Body of pancreas (tissue), 4 donors: ENCODE data around the gene ATP8B4. TPM values are rescaled to one million over a fixed set of nuclear protein-coding genes. Genes with fewer than 3 reads are reported as not detected.

Source experiments
- ATAC-seq: fragments of 150-250 bp; one replicate; pipeline ENCODE4 v1.9.1; 2016
- DNase-seq, 4 donors: peaks; one replicate each; pipeline ENCODE4 v3.0.0-alpha.2; 2019
- H3K27ac ChIP-seq, 4 donors: fragments of 200-600 bp; sonication (generic); 1 replicate in 3 of 4; 2 replicates in 1 of 4; pipeline versions ENCODE4 v1.5.1 to v1.6.1; 2016 to 2019; ENCODE audit warnings: mild to moderate bottlenecking in 1 of 4, mixed read lengths in 1 of 4, moderate library complexity in 1 of 4
- H3K27me3 ChIP-seq, 2 donors: fragments of 200-600 bp; sonication (generic); one replicate each; pipeline ENCODE4 v1.6.0; 2016; ENCODE audit warnings: mild to moderate bottlenecking in 1 of 2
- H3K36me3 ChIP-seq, 2 donors: fragments of 200-600 bp; sonication (generic); replicated peaks in 1 of 2; 2 replicates each; pipeline ENCODE4 v1.5.1; 2016; ENCODE audit warnings: low read depth in 2 of 2; ENCODE audit not compliant: insufficient read depth in 1 of 2
- H3K4me1 ChIP-seq: fragments of 200-600 bp; sonication (generic); one replicate; pipeline ENCODE4 v1.6.0; 2016
- H3K4me3 ChIP-seq, 2 donors: fragments of 200-600 bp; sonication (generic); 1 replicate in 1 of 2; 2 replicates in 1 of 2; pipeline ENCODE4 v1.5.1; 2016 to 2019
- H3K9me3 ChIP-seq, 3 donors: fragments of 200-600 bp; sonication (generic); 1 replicate in 2 of 3; 2 replicates in 1 of 3; pipeline ENCODE4 v1.5.1; 2016
- POLR2A ChIP-seq, 3 donors: fragments of 450-650 bp; IDR thresholded peaks; one replicate each; pipeline ENCODE4 v1.6.1; 2016; ENCODE audit warnings: antibody characterized with exemption in 3 of 3, mild to moderate bottlenecking in 2 of 3
- WGBS, 2 donors: methylation state at CpG; one replicate each; pipeline ENCODE4 v1.1.5; 2017; 5-methylcytosine and 5-hydroxymethylcytosine counted together
- intact Hi-C: fragments of 100-400 bp; cut with DNase I; formaldehyde crosslinking; loops from one replicate; pipeline ENCODE4 v1.15.1; 2023
- total RNA-seq, 2 donors: library from RNA; depleted of rRNA; stranded (reverse); fragments of >200 nt; gene quantifications; one replicate each; pipeline ENCODE4 v1.1.0, GENCODE V29; 2016
- TF ChIP-seq, protein P1 (sequence below), 7 experiments: fragments of 450-650 bp in 4 of 7; fragments of 200-600 bp in 3 of 7; sonication (generic) in 3 of 7; IDR thresholded peaks; one replicate each; pipeline ENCODE4 v1.5.1; 2016 to 2019; ENCODE audit warnings: antibody characterized with exemption in 7 of 7

ATP8B4 gene
- total RNA-seq, 2 donors from 2014 or later: 3.1 to 6.6 TPM

DNA sequence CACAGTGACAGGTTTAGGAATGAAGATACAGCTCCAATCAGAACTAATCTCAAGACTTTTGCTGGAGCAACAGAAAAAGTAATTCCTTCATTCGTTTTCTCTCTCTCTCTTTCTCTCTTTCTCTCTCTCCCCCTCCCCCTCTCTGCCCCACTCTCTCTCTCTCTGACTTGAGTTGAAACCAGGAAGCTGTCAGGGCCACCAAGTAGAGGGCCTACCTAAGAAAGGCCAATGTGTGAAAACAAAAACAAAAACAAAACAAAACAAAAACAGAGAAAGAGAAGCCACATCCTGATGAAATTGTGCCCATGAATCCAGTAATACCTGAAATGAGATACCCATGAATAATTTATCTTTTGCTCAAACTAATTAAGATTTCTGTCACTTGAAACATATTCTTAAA, 72.9 kb downstream of the ATP8B4 start:
- Histone ChIP-seq H3K36me3 (no peaks in the 10 kb centered on the region), H3K9me3 (no peaks in the 10 kb centered on the region), H3K4me1 (no peaks in the 10 kb centered on the region), H3K27me3 (no peaks in the 10 kb centered on the region), H3K27ac (no peak overlapping the region), H3K4me3 (no peak overlapping the region)
- TF ChIP-seq, protein P1, sequence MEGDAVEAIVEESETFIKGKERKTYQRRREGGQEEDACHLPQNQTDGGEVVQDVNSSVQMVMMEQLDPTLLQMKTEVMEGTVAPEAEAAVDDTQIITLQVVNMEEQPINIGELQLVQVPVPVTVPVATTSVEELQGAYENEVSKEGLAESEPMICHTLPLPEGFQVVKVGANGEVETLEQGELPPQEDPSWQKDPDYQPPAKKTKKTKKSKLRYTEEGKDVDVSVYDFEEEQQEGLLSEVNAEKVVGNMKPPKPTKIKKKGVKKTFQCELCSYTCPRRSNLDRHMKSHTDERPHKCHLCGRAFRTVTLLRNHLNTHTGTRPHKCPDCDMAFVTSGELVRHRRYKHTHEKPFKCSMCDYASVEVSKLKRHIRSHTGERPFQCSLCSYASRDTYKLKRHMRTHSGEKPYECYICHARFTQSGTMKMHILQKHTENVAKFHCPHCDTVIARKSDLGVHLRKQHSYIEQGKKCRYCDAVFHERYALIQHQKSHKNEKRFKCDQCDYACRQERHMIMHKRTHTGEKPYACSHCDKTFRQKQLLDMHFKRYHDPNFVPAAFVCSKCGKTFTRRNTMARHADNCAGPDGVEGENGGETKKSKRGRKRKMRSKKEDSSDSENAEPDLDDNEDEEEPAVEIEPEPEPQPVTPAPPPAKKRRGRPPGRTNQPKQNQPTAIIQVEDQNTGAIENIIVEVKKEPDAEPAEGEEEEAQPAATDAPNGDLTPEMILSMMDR (IDR thresholded peaks at IDR 0.05): no peak
- TF ChIP-seq POLR2A (IDR thresholded peaks at IDR 0.05): no peak
- ATAC-seq: no peak
- intact Hi-C loops: no loop called here
- no peak for DNase-seq
- WGBS, 2 donors: 58 to 65% methylated on average over 1 of the region's 1 CpG

DNA sequence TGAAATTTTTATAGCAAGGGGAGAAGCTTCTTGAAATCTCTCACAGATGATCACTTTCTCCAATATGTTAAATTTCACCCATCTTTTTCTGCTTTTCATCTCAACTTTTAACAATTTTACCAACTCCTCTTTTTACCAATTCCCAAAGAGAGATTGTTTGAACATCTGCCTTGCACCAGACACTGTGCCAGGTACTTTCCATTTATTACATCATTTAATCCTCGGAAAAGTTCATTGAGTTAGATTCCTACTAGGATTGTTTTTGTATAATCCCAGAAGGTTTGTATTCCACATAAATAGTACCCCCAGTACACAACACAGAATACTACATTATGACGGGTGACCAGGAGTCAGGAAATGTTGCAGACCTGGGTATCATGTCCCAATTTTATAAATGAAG, 74.1 kb downstream of the ATP8B4 start:
- 26 to 34% methylated on average over 2 of the region's 2 CpGs for WGBS, 2 donors
- no peak for DNase-seq
- Histone ChIP-seq H3K27ac (no peak overlapping the region), H3K9me3 (no peaks in the 10 kb centered on the region), H3K4me1 (no peaks in the 10 kb centered on the region), H3K27me3 (no peaks in the 10 kb centered on the region), H3K36me3 (no peaks in the 10 kb centered on the region), H3K4me3 (no peak overlapping the region)
- intact Hi-C loops: no loop called here
- no peak for ATAC-seq
- TF ChIP-seq, protein P1 (IDR thresholded peaks at IDR 0.05): no peak
- no peak for TF ChIP-seq POLR2A (IDR thresholded peaks at IDR 0.05)

- DNase-seq (no peak), ATAC-seq (no peak)
- Histone ChIP-seq H3K4me3 (no peak overlapping the region), H3K4me1 (no peaks in the 10 kb centered on the region), H3K27ac (no peak overlapping the region), H3K27me3 (no peaks in the 10 kb centered on the region), H3K36me3 (no peaks in the 10 kb centered on the region), H3K9me3 (no peaks in the 10 kb centered on the region)
- no peak for TF ChIP-seq POLR2A (IDR thresholded peaks at IDR 0.05)
- TF ChIP-seq, protein P1 (IDR thresholded peaks at IDR 0.05): no peak
- intact Hi-C loops: no loop called here
Measured at GRCh38 chr15:50044406-50044805, 74.6 kb downstream of the ATP8B4 start.

DNA sequence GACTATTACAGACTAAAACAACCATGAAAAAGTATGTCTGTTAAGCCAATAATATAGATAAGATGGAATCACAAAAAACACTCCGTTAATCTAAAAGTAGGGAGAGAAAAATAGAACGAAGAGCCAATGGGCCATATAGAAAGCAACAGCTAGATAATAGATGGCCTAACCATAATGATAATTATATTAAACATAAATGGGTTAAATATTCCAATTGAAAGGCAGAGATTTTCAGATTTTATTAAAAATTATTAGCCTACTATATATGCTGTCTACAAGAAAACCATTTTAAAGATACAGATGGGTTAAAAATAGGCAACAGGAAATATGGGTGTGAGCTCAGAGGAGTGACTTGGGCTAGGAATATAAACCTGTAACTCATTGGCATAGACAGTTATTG, 76.3 kb downstream of the ATP8B4 start:
- Histone ChIP-seq H3K27me3 (no peaks in the 10 kb centered on the region), H3K36me3 (no peaks in the 10 kb centered on the region), H3K27ac (no peak overlapping the region), H3K4me1 (no peaks in the 10 kb centered on the region), H3K9me3 (no peaks in the 10 kb centered on the region), H3K4me3 (no peak overlapping the region)
- no peak for ATAC-seq
- intact Hi-C loops: no loop called here
- no peak for DNase-seq
- 77 to 89% methylated on average over 2 of the region's 2 CpGs for WGBS, 2 donors
- TF ChIP-seq, protein P1 (IDR thresholded peaks at IDR 0.05): no peak
- no peak for TF ChIP-seq POLR2A (IDR thresholded peaks at IDR 0.05)

DNA sequence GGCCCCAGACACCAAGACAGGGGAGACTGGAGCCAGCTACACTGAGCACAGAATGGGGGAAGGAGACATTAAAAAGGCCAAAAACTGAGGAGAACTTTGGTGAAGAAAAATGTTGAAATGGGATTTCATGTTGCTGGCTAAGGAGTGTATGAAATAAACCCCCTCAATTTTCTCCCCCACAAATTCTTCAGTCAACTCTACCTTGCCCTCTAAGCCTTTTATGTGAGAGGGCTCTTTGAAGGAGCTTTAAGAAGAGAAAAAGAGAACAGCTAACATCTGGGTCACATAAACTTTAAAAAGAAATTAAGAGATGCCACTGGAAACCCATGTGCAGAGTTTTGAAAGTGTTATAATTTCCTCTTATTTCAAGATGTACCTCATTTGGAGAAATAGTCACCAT, 88.6 kb downstream of the ATP8B4 start:
- Histone ChIP-seq H3K4me3 (no peak overlapping the region), H3K9me3 (no peaks in the 10 kb centered on the region), H3K36me3 (no peaks in the 10 kb centered on the region), H3K27ac (no peak overlapping the region), H3K4me1 (no peaks in the 10 kb centered on the region), H3K27me3 (no peaks in the 10 kb centered on the region)
- no peak for DNase-seq
- no peak for ATAC-seq
- intact Hi-C loops: no loop called here
- TF ChIP-seq, protein P1 (IDR thresholded peaks at IDR 0.05): no peak
- TF ChIP-seq POLR2A (IDR thresholded peaks at IDR 0.05): no peak
